ENCODE data around the gene NKX2-3. TPM values are rescaled to one million over a fixed set of nuclear protein-coding genes. Genes with fewer than 3 reads are reported as not detected.

NKX2-3 gene
- total and polyA plus RNA-seq, 2 donors from 2014 or later: not detected

GRCh38 chr10:99487125-99487807 is 45.5 kb upstream of the NKX2-3 start:
- Histone ChIP-seq H3K9ac (ENCODE audit: low read length in 3 of 3) (no peak overlapping the region), H3K4me3 (ENCODE audit: low read length in 3 of 3) (no peak overlapping the region), H3K4me1 (ENCODE audit: control insufficient read depth in 2 of 3, insufficient read depth in 2 of 3, low read depth in 1 of 3, low read length in 3 of 3) (no peaks in the 10 kb centered on the region), H3K27ac (ENCODE audit: low read depth in 2 of 2, low read length in 2 of 2) (no peak overlapping the region), H3K9me3 (ENCODE audit: control insufficient read depth in 2 of 3, insufficient read depth in 1 of 3, low read length in 3 of 3) (no peaks in the 10 kb centered on the region), H3K27me3 (ENCODE audit: control insufficient read depth, insufficient read depth, low read length) (peaks cover 2% of the 10 kb centered on the region), H3K36me3 (ENCODE audit: control insufficient read depth in 2 of 3, insufficient read depth in 3 of 3, low read length in 3 of 3) (no peaks in the 10 kb centered on the region)
- intact Hi-C loops (cut with DNase I): no loop called here
- TF ChIP-seq CTCF (IDR thresholded peaks at IDR 0.05; ENCODE audit: borderline replicate concordance, extremely low read depth, insufficient read depth): no peak
- FAIRE-seq (no peak), DNase-seq (no peak)

GRCh38 chr10:99489271-99489670 is 43.5 kb upstream of the NKX2-3 start:
- H3K27me3 ChIP-seq (ENCODE audit: control insufficient read depth, insufficient read depth, low read length): peaks cover 2% of the 10 kb centered on the region
- DNase-seq: no peak

GRCh38 chr10:99497343-99498025 is 35.3 kb upstream of the NKX2-3 start:
- Histone ChIP-seq H3K27ac (ENCODE audit: low read depth in 2 of 2, low read length in 2 of 2) (no peak overlapping the region), H3K9me3 (ENCODE audit: control insufficient read depth in 2 of 3, insufficient read depth in 1 of 3, low read length in 3 of 3) (peaks cover 0 to 14% (median 2%) of the 10 kb centered on the region in 3 donors), H3K4me1 (ENCODE audit: control insufficient read depth in 2 of 3, insufficient read depth in 2 of 3, low read depth in 1 of 3, low read length in 3 of 3) (no peaks in the 10 kb centered on the region), H3K9ac (ENCODE audit: low read length in 3 of 3) (no peak overlapping the region), H3K36me3 (ENCODE audit: control insufficient read depth in 2 of 3, insufficient read depth in 3 of 3, low read length in 3 of 3) (no peaks in the 10 kb centered on the region), H3K27me3 (ENCODE audit: control insufficient read depth, insufficient read depth, low read length) (no peaks in the 10 kb centered on the region), H3K4me3 (ENCODE audit: low read length in 3 of 3) (no peak overlapping the region)
- no peak for FAIRE-seq
- no peak for TF ChIP-seq CTCF (IDR thresholded peaks at IDR 0.05; ENCODE audit: borderline replicate concordance, extremely low read depth, insufficient read depth)
- DNase-seq: peak in 2 of 5 donors; percentile 5 to 21
- intact Hi-C loops (cut with DNase I): no loop called here

More at GRCh38 chr10:99489271-99489670, 43.5 kb upstream of the NKX2-3 start:
- H3K36me3 ChIP-seq (ENCODE audit: control insufficient read depth in 2 of 3, insufficient read depth in 3 of 3, low read length in 3 of 3): no peaks in the 10 kb centered on the region
- no peaks in the 10 kb centered on the region for H3K9me3 ChIP-seq (ENCODE audit: control insufficient read depth in 2 of 3, insufficient read depth in 1 of 3, low read length in 3 of 3)
- no peak overlapping the region for H3K27ac ChIP-seq (ENCODE audit: low read depth in 2 of 2, low read length in 2 of 2)
- H3K9ac ChIP-seq (ENCODE audit: low read length in 3 of 3): no peak overlapping the region
- no peaks in the 10 kb centered on the region for H3K4me1 ChIP-seq (ENCODE audit: control insufficient read depth in 2 of 3, insufficient read depth in 2 of 3, low read depth in 1 of 3, low read length in 3 of 3)
- no peak for FAIRE-seq
- intact Hi-C loops (cut with DNase I): no loop called here
- H3K4me3 ChIP-seq (ENCODE audit: low read length in 3 of 3): no peak overlapping the region
- TF ChIP-seq CTCF (IDR thresholded peaks at IDR 0.05; ENCODE audit: borderline replicate concordance, extremely low read depth, insufficient read depth): no peak
